ENCODE measurements around the gene USP30.

- no peak for TF ChIP-seq CTCF (IDR thresholded peaks at IDR 0.05; ENCODE audit: borderline replicate concordance, extremely low read depth, low read length, poor library complexity, severe bottlenecking)
- TF ChIP-seq EZH2 (IDR thresholded peaks at IDR 0.05; ENCODE audit: borderline replicate concordance, low read depth, low read length, severe bottlenecking) = no peak
These were observed 13.4 kb downstream of the USP30 start for GRCh38 chr12:109065853-109066193.
